Endothelial cell (in vitro differentiated cells): ENCODE results near the gene DCTN2. TPM values are rescaled to one million over a fixed set of nuclear protein-coding genes. Genes with fewer than 3 reads are reported as not detected.
"Not testable (repeated sequence)": the region's sequence is repeated elsewhere in the genome, so short reads cannot be mapped to it uniquely, and the experiment has no call there.

ENCODE experiments used
- DNase-seq: peaks from one replicate; pipeline ENCODE4 v3.0.0; 2021; ENCODE audit warnings: low spot score
- H3K27ac Mint-ChIP-seq: one replicate; pipeline ENCODE4 v1.8.0; 2021; ENCODE audit warnings: mixed read lengths, inconsistent platforms; ENCODE audit not compliant: unreplicated experiment
- H3K27me3 Mint-ChIP-seq: one replicate; pipeline ENCODE4 v1.8.0; 2021; ENCODE audit warnings: mild to moderate bottlenecking, moderate library complexity, mixed read lengths, inconsistent platforms; ENCODE audit not compliant: unreplicated experiment
- H3K36me3 Mint-ChIP-seq: one replicate; pipeline ENCODE4 v1.8.0; 2021; ENCODE audit warnings: mild to moderate bottlenecking, low read depth, mixed read lengths, inconsistent platforms; ENCODE audit not compliant: unreplicated experiment
- H3K4me1 Mint-ChIP-seq: one replicate; pipeline ENCODE4 v1.8.0; 2021; ENCODE audit warnings: mild to moderate bottlenecking, mixed read lengths, inconsistent platforms; ENCODE audit not compliant: unreplicated experiment
- H3K4me3 Mint-ChIP-seq: one replicate; pipeline ENCODE4 v1.8.0; 2021; ENCODE audit warnings: mild to moderate bottlenecking, mixed read lengths, inconsistent platforms; ENCODE audit not compliant: unreplicated experiment
- H3K9me3 Mint-ChIP-seq: one replicate; pipeline ENCODE4 v1.8.0; 2021; ENCODE audit warnings: mixed read lengths, inconsistent platforms; ENCODE audit not compliant: unreplicated experiment
- total RNA-seq: library from RNA; stranded (reverse); fragmentation: NEBNext Ultra II Directional; extraction: Animal tissue kit (Norgen Biotek cat#: 25700); gene quantifications from one replicate; pipeline ENCODE4 v1.2.1, GENCODE V29; 2021; ENCODE audit not compliant: unreplicated experiment
- TF ChIP-seq, protein P1 (sequence below): fragments of 200-600 bp; sonication (generic); IDR thresholded peaks from one replicate; pipeline ENCODE4 v1.5.0; 2021; ENCODE audit warnings: antibody characterized with exemption; ENCODE audit not compliant: unreplicated experiment

Gene DCTN2
- total RNA-seq, 1 donor from 2014 or later: 195 TPM

DNA sequence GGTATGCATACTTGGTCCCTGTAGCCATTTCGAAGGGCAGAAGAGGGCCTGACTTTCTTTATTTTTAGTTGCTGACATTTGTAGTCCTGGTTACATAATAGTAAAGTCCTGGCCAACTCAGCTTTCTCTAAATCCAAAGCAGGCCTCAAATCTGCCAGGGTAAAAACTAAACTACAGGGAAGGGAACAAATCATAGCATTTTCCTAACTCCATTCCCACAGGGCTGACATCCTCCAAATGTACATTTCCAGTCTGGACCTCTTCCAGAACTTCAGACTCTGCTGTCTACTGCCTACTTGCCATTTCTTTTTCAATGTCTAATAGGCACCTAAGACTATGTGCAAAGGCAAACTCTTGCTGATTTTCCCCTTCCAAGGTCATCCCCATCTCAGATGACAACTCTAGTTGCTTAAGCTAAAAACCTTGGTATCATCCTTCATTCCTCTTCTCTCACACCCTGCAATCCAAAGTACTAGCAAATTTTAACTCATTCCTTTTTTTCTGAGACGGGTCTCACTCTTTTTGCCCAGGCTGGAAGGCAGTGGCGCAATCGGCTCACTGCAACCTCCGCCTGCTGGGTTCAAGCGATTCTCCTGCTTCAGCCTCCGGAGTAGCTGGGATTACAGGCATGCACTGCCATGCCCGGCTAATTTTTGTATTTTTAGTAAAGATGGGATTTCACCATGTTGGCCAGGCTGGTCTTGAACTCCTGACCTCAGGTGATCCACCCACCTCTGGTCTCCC, 28.6 kb downstream of the DCTN2 start:
- TF ChIP-seq, protein P1, sequence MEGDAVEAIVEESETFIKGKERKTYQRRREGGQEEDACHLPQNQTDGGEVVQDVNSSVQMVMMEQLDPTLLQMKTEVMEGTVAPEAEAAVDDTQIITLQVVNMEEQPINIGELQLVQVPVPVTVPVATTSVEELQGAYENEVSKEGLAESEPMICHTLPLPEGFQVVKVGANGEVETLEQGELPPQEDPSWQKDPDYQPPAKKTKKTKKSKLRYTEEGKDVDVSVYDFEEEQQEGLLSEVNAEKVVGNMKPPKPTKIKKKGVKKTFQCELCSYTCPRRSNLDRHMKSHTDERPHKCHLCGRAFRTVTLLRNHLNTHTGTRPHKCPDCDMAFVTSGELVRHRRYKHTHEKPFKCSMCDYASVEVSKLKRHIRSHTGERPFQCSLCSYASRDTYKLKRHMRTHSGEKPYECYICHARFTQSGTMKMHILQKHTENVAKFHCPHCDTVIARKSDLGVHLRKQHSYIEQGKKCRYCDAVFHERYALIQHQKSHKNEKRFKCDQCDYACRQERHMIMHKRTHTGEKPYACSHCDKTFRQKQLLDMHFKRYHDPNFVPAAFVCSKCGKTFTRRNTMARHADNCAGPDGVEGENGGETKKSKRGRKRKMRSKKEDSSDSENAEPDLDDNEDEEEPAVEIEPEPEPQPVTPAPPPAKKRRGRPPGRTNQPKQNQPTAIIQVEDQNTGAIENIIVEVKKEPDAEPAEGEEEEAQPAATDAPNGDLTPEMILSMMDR: no peak
- Mint-ChIP-seq H3K9me3 (no peaks in the 10 kb centered on the region), H3K36me3 (peaks cover 46% of the 10 kb centered on the region), H3K27ac (peak overlapping the region; percentile 55), H3K4me3 (peak overlapping the region; percentile 40), H3K27me3 (peaks cover 20% of the 10 kb centered on the region), H3K4me1 (peaks cover 33% of the 10 kb centered on the region)
- no peak for DNase-seq

DNA sequence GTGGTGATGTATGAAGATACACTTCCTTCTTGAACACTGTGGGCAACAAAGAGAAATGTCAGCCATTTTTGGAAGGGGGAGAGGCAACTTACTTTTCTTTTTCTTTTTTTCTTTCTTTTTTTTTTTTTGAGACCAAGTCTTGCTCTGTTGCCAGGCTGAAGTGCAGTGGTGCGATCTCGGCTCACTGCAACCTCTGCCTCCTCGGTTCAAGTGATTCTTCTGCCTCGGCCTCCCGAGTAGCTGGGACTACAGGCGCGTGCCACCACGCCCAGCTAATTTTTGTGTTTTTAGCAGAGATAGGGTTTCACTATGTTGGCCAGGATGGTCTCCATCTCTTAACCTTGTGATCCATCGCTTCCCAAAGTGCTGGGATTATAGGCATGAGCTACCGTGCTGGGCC, 29.3 kb downstream of the DCTN2 start:
- peak overlapping the region; percentile 74 for H3K4me3 Mint-ChIP-seq
- H3K27ac Mint-ChIP-seq: peak overlapping the region; percentile 68
- not testable (repeated sequence) for H3K9me3 Mint-ChIP-seq, DNase-seq
- H3K36me3 Mint-ChIP-seq: peaks cover 52% of the 10 kb centered on the region
- H3K4me1 Mint-ChIP-seq: peaks cover 30% of the 10 kb centered on the region
- H3K27me3 Mint-ChIP-seq: peaks cover 16% of the 10 kb centered on the region

DNA sequence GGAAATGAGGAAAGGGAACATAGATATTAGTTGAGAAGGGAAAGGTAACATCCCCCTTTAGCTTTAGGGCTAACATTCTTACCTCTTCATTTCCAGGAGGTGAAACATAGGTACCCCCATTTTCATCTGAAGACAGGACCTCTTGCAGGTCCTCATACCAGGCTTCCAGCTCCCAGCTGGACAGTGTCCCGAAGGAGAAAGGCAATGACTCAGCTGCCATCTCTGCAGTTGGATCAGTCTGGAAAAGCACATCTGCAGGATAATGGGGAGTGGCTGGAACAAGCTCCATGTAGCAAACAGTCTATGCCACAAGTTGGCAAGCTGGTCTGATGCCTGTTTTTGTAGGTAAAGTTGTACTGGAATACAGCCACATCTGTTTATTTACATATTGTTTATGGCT, 29.8 kb downstream of the DCTN2 start:
- H3K4me1 Mint-ChIP-seq: peaks cover 30% of the 10 kb centered on the region
- peaks cover 57% of the 10 kb centered on the region for H3K36me3 Mint-ChIP-seq
- H3K4me3 Mint-ChIP-seq: peak overlapping the region; percentile 74
- no peaks in the 10 kb centered on the region for H3K9me3 Mint-ChIP-seq
- TF ChIP-seq, protein P1: no peak
- no peak for DNase-seq
- H3K27me3 Mint-ChIP-seq: peaks cover 17% of the 10 kb centered on the region
- H3K27ac Mint-ChIP-seq: peak overlapping the region; percentile 85

DNA sequence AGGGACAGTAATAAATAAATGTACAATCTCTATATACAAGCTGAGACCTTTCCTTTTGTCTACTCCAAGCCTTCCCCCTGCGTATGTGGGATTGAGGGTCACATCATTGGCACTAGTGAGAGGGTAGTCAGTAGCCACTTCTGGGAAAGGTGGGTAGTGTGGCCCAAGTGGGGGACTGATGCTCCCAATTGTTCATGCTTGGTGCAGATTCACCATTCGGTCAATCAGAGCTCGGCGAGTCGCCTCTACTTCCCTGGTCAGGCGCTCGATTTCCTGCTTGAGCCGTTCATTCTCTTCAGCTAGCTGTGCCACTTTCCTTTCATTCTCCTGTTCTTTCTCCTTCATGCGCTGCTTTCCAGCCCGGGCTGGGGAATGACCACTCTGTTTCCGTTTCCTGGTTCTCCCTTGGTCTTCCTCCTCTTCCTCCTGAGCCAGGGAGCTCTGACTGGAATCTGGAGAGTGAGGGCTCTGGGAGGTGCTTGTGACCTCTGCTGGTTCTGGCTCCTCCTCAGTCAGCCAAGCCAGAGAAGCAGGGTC, 30.3 kb downstream of the DCTN2 start:
- peaks cover 60% of the 10 kb centered on the region for H3K36me3 Mint-ChIP-seq
- peaks cover 16% of the 10 kb centered on the region for H3K27me3 Mint-ChIP-seq
- peaks cover 28% of the 10 kb centered on the region for H3K4me1 Mint-ChIP-seq
- no peak for DNase-seq
- no peaks in the 10 kb centered on the region for H3K9me3 Mint-ChIP-seq
- peak overlapping the region; percentile 18 for H3K4me3 Mint-ChIP-seq
- peak overlapping the region; percentile 85 for H3K27ac Mint-ChIP-seq
- TF ChIP-seq, protein P1: no peak

- H3K4me3 Mint-ChIP-seq: no peak overlapping the region
- TF ChIP-seq, protein P1: no peak
- H3K27me3 Mint-ChIP-seq: peaks cover 12% of the 10 kb centered on the region
- peaks cover 23% of the 10 kb centered on the region for H3K4me1 Mint-ChIP-seq
- DNase-seq: no peak
- H3K9me3 Mint-ChIP-seq: no peaks in the 10 kb centered on the region
- H3K27ac Mint-ChIP-seq: peak overlapping the region; percentile 52
- H3K36me3 Mint-ChIP-seq: peaks cover 64% of the 10 kb centered on the region
Measured at GRCh38 chr12:57515934-57516541, 31.0 kb downstream of the DCTN2 start.
